Activated CD4-positive, alpha-beta memory T cell treated with anti-CD3 and anti-CD28 coated beads, Interleukin-2, amount 10 ng/mL, durations not matched to agents 7 days and 5 days (primary cell): ENCODE data around the gene SPATA31C2. TPM values are rescaled to one million over a fixed set of nuclear protein-coding genes. Genes with fewer than 3 reads are reported as not detected.
"Not testable (repeated sequence)": the region's sequence is repeated elsewhere in the genome, so short reads cannot be mapped to it uniquely, and the experiment has no call there.

ENCODE experiments used
- CTCF ChIA-PET: fragments of 350-600 bp; sonication (Branson Sonifier 250); formaldehyde crosslinking; loops from one replicate; lab custom pipeline; 2021; ENCODE audit warnings: antibody characterized with exemption, inconsistent platforms; lab: Charles Lee
- POLR2A ChIA-PET: fragments of 350-600 bp; sonication (Branson Sonifier 250); formaldehyde crosslinking; loops from one replicate; lab custom pipeline; 2021; ENCODE audit warnings: antibody characterized with exemption; lab: Charles Lee
- DNase-seq: peaks from one replicate; pipeline ENCODE4 v3.0.0-alpha.2; 2020
- H3K27ac Mint-ChIP-seq: one replicate; pipeline ENCODE4 v1.8.0; 2021; ENCODE audit warnings: mild to moderate bottlenecking, mixed read lengths
- H3K27me3 Mint-ChIP-seq: one replicate; pipeline ENCODE4 v1.8.0; 2021; ENCODE audit warnings: mixed read lengths
- H3K36me3 Mint-ChIP-seq: one replicate; pipeline ENCODE4 v1.8.0; 2021; ENCODE audit warnings: low read depth, mixed read lengths
- H3K4me1 Mint-ChIP-seq: one replicate; pipeline ENCODE4 v1.8.0; 2021; ENCODE audit warnings: mixed read lengths
- H3K4me3 Mint-ChIP-seq: one replicate; pipeline ENCODE4 v1.8.0; 2021; ENCODE audit warnings: mild to moderate bottlenecking, mixed read lengths
- H3K9me3 Mint-ChIP-seq: one replicate; pipeline ENCODE4 v1.8.0; 2021; ENCODE audit warnings: mixed read lengths
- total RNA-seq, 2 experiments: library from RNA; stranded (reverse); gene quantifications; one replicate each; pipeline ENCODE4 v1.2.3, GENCODE V29; 2021

SPATA31C2 gene
- total RNA-seq = not detected

GRCh38 chr9:88138375-88138774, at the start of gene SPATA31C2:
SPATA31C2 (minus strand) TSS chr9:88138475; CDS start chr9:88138446, 29 bp downstream.
- DNase-seq, POLR2A ChIA-PET, H3K4me3 Mint-ChIP-seq, H3K36me3 Mint-ChIP-seq, H3K4me1 Mint-ChIP-seq, CTCF ChIA-PET, H3K9me3 Mint-ChIP-seq, H3K27ac Mint-ChIP-seq: not testable (repeated sequence)
- peaks cover 12% of the 10 kb centered on the region for H3K27me3 Mint-ChIP-seq

GRCh38 chr9:88187631-88188030, 49.4 kb upstream of the SPATA31C2 start:
- Mint-ChIP-seq H3K27me3 (peaks cover 41% of the 10 kb centered on the region), H3K4me1 (no peaks in the 10 kb centered on the region), H3K36me3 (no peaks in the 10 kb centered on the region), H3K9me3 (no peaks in the 10 kb centered on the region), H3K27ac (no peak overlapping the region), H3K4me3 (no peak overlapping the region)
- ChIA-PET CTCF (no interaction called here), POLR2A (no interaction called here)
- DNase-seq = no peak

GRCh38 chr9:88186495-88187110, 48.3 kb upstream of the SPATA31C2 start:
- Mint-ChIP-seq H3K27ac (no peak overlapping the region), H3K4me1 (no peaks in the 10 kb centered on the region), H3K27me3 (peaks cover 40% of the 10 kb centered on the region), H3K4me3 (no peak overlapping the region), H3K9me3 (no peaks in the 10 kb centered on the region), H3K36me3 (no peaks in the 10 kb centered on the region)
- POLR2A ChIA-PET = no interaction called here
- no peak for DNase-seq
- CTCF ChIA-PET = no interaction called here

GRCh38 chr9:88184976-88185375, 46.7 kb upstream of the SPATA31C2 start:
- no peak for DNase-seq
- Mint-ChIP-seq H3K36me3 (no peaks in the 10 kb centered on the region), H3K4me3 (no peak overlapping the region), H3K4me1 (peaks cover 6% of the 10 kb centered on the region), H3K27me3 (peaks cover 38% of the 10 kb centered on the region), H3K27ac (no peak overlapping the region), H3K9me3 (no peaks in the 10 kb centered on the region)
- ChIA-PET POLR2A (no interaction called here), CTCF (no interaction called here)

GRCh38 chr9:88183798-88184495, 45.7 kb upstream of the SPATA31C2 start:
- no peak for DNase-seq
- H3K9me3 Mint-ChIP-seq = no peaks in the 10 kb centered on the region
- ChIA-PET CTCF (no interaction called here), POLR2A (no interaction called here)
- H3K27me3 Mint-ChIP-seq = peaks cover 34% of the 10 kb centered on the region
- H3K4me3 Mint-ChIP-seq = no peak overlapping the region
- no peak overlapping the region for H3K27ac Mint-ChIP-seq
- no peaks in the 10 kb centered on the region for H3K36me3 Mint-ChIP-seq
- H3K4me1 Mint-ChIP-seq = peaks cover 13% of the 10 kb centered on the region

GRCh38 chr9:88182501-88182900, 44.2 kb upstream of the SPATA31C2 start:
- Mint-ChIP-seq H3K9me3 (no peaks in the 10 kb centered on the region), H3K4me3 (no peak overlapping the region), H3K4me1 (peaks cover 22% of the 10 kb centered on the region), H3K36me3 (no peaks in the 10 kb centered on the region), H3K27ac (no peak overlapping the region), H3K27me3 (peaks cover 36% of the 10 kb centered on the region)
- CTCF ChIA-PET = no interaction called here
- no peak for DNase-seq
- POLR2A ChIA-PET = no interaction called here

- Mint-ChIP-seq H3K27ac (peak overlapping the region; percentile 10), H3K4me3 (no peak overlapping the region), H3K4me1 (peaks cover 26% of the 10 kb centered on the region), H3K27me3 (peaks cover 43% of the 10 kb centered on the region), H3K36me3 (no peaks in the 10 kb centered on the region), H3K9me3 (no peaks in the 10 kb centered on the region)
- ChIA-PET POLR2A (no interaction called here), CTCF (no interaction called here)
- DNase-seq = no peak
These were observed 41.9 kb upstream of the SPATA31C2 start for GRCh38 chr9:88180081-88180765.

GRCh38 chr9:88179062-88179521, 40.8 kb upstream of the SPATA31C2 start:
- H3K9me3 Mint-ChIP-seq = no peaks in the 10 kb centered on the region
- peak overlapping the region; percentile 23 for H3K4me3 Mint-ChIP-seq
- peak overlapping the region; percentile 23 for H3K27ac Mint-ChIP-seq
- peaks cover 26% of the 10 kb centered on the region for H3K4me1 Mint-ChIP-seq
- no peaks in the 10 kb centered on the region for H3K36me3 Mint-ChIP-seq
- peak; percentile 75 for DNase-seq
- peaks cover 45% of the 10 kb centered on the region for H3K27me3 Mint-ChIP-seq
- ChIA-PET POLR2A (interaction anchor here (0.6 kb wide), 1 partner anchor 206 kb away, joined by 3 read pairs; no protein-coding TSS in a partner anchor), CTCF (no interaction called here)

- Mint-ChIP-seq H3K36me3 (no peaks in the 10 kb centered on the region), H3K4me1 (peaks cover 26% of the 10 kb centered on the region), H3K9me3 (no peaks in the 10 kb centered on the region), H3K27ac (peak overlapping the region; percentile 23), H3K27me3 (peaks cover 43% of the 10 kb centered on the region), H3K4me3 (no peak overlapping the region)
- ChIA-PET POLR2A (interaction anchor here (0.6 kb wide), 1 partner anchor 205 kb away, joined by 3 read pairs; no protein-coding TSS in a partner anchor), CTCF (no interaction called here)
- DNase-seq = no peak
These were observed 40.4 kb upstream of the SPATA31C2 start for GRCh38 chr9:88178641-88179040.

- no peak for DNase-seq
- ChIA-PET CTCF (no interaction called here), POLR2A (no interaction called here)
- Mint-ChIP-seq H3K9me3 (no peaks in the 10 kb centered on the region), H3K36me3 (no peaks in the 10 kb centered on the region), H3K4me3 (no peak overlapping the region), H3K4me1 (peaks cover 26% of the 10 kb centered on the region), H3K27ac (no peak overlapping the region), H3K27me3 (peaks cover 38% of the 10 kb centered on the region)
These were observed 39.1 kb upstream of the SPATA31C2 start for GRCh38 chr9:88177371-88177770.

- ChIA-PET CTCF (no interaction called here), POLR2A (no interaction called here)
- no peak overlapping the region for H3K4me3 Mint-ChIP-seq
- H3K36me3 Mint-ChIP-seq = no peaks in the 10 kb centered on the region
- no peaks in the 10 kb centered on the region for H3K9me3 Mint-ChIP-seq
- H3K27me3 Mint-ChIP-seq = peaks cover 36% of the 10 kb centered on the region
- no peak overlapping the region for H3K27ac Mint-ChIP-seq
- peaks cover 17% of the 10 kb centered on the region for H3K4me1 Mint-ChIP-seq
- no peak for DNase-seq
These were observed 36.0 kb upstream of the SPATA31C2 start for GRCh38 chr9:88174324-88174723.

GRCh38 chr9:88173378-88173999, 35.2 kb upstream of the SPATA31C2 start:
- no peak overlapping the region for H3K27ac Mint-ChIP-seq
- peak; percentile 61 for DNase-seq
- peaks cover 31% of the 10 kb centered on the region for H3K27me3 Mint-ChIP-seq
- POLR2A ChIA-PET = no interaction called here
- CTCF ChIA-PET = interaction anchor here (1.4 kb wide), 1 partner anchor 405 kb away, joined by 3 read pairs; no protein-coding TSS in a partner anchor
- no peak overlapping the region for H3K4me3 Mint-ChIP-seq
- H3K36me3 Mint-ChIP-seq = no peaks in the 10 kb centered on the region
- no peaks in the 10 kb centered on the region for H3K9me3 Mint-ChIP-seq
- peaks cover 9% of the 10 kb centered on the region for H3K4me1 Mint-ChIP-seq

- peaks cover 2% of the 10 kb centered on the region for H3K9me3 Mint-ChIP-seq
- ChIA-PET POLR2A (no interaction called here), CTCF (no interaction called here)
- no peak overlapping the region for H3K4me3 Mint-ChIP-seq
- no peaks in the 10 kb centered on the region for H3K4me1 Mint-ChIP-seq
- peaks cover 15% of the 10 kb centered on the region for H3K27me3 Mint-ChIP-seq
- H3K36me3 Mint-ChIP-seq = no peaks in the 10 kb centered on the region
- no peak overlapping the region for H3K27ac Mint-ChIP-seq
- DNase-seq = no peak
These were observed 31.4 kb upstream of the SPATA31C2 start for GRCh38 chr9:88169700-88170099.
